Measurements from ENCODE around the gene GPR68. TPM values are rescaled to one million over a fixed set of nuclear protein-coding genes. Genes with fewer than 3 reads are reported as not detected.

GPR68 gene
- polyA plus RNA-seq, 1 experiment, result 0.45 TPM

- Histone ChIP-seq H3K27me3 (ENCODE audit: control insufficient read depth, insufficient read depth, low read length) (no peaks in the 10 kb centered on the region), H3K4me3 (ENCODE audit: low read depth, low read length) (no peak overlapping the region), H3K36me3 (ENCODE audit: control insufficient read depth, insufficient read depth, low read length) (no peaks in the 10 kb centered on the region)
- ChIA-PET POLR2A (no interaction called here), CTCF (interaction anchor here (0.8 to 16.7 kb wide), 5 partner anchors 9 to 388 kb away, joined by 3 to 344 read pairs (median 3); no protein-coding TSS in a partner anchor)
- no peak for TF ChIP-seq CTCF (IDR thresholded peaks at IDR 0.05; ENCODE audit: insufficient read depth, low read depth, low read length)
- DNase-seq (ENCODE audit: low read depth), result no peak
These were observed 46.5 kb upstream of the GPR68 start for GRCh38 chr14:91290986-91291385.

DNA sequence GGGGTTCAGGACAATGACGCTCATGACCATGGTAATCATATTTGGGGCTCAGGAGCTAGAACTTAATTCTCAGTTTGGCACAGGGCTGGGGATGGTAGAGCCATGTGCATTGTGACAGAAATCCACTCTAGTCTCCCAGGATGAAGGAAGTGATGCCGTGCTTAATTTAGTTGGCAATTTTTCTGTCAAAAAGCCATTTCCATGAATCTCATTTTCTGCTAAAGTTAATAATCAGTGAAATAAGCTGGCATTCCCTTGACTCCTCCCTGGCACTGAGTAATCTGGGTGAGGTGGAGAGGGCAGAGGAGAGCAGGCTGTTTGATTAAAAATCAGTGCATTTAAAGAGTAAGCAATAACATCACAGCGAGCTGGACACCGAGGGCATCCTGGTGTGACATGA lies 45.0 kb upstream of the GPR68 start:
- TF ChIP-seq CTCF (IDR thresholded peaks at IDR 0.05; ENCODE audit: insufficient read depth, low read depth, low read length), result no peak
- CTCF ChIA-PET, result interaction anchor here (0.6 to 16.7 kb wide), 5 partner anchors 33 to 387 kb away, joined by 3 to 344 read pairs (median 3); no protein-coding TSS in a partner anchor
- POLR2A ChIA-PET, result no interaction called here

DNA sequence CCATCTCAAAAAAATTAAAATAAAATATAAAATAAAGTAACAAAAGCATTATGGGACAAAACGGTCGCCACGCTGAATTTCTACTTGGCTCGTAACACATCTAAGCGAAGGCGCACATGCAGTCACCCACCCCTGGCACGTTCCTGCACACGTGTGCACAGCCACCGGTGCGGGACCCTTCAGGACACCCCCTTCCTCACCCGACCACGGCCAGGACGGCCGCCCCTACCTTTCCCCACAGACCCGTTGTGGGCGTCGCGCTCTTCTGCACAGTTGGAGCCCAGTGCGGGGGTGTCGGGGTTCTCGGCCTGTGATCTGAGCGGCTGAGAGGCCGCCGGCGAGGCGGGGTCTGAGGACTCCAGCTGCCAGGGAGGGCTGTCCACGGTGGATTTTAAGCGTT lies 44.4 kb upstream of the GPR68 start:
- CTCF ChIA-PET, result interaction anchor here (0.9 to 16.7 kb wide), 3 partner anchors 34 to 387 kb away, joined by 3 to 344 read pairs (median 33); no protein-coding TSS in a partner anchor
- no peak for DNase-seq (ENCODE audit: low read depth)
- TF ChIP-seq CTCF (IDR thresholded peaks at IDR 0.05; ENCODE audit: insufficient read depth, low read depth, low read length), result no peak

More for the DNA sequence above, 45.0 kb upstream of the GPR68 start:
- DNase-seq (ENCODE audit: low read depth), result no peak
- Histone ChIP-seq H3K4me3 (ENCODE audit: low read depth, low read length) (no peak overlapping the region), H3K27me3 (ENCODE audit: control insufficient read depth, insufficient read depth, low read length) (no peaks in the 10 kb centered on the region), H3K36me3 (ENCODE audit: control insufficient read depth, insufficient read depth, low read length) (no peaks in the 10 kb centered on the region)

DNA sequence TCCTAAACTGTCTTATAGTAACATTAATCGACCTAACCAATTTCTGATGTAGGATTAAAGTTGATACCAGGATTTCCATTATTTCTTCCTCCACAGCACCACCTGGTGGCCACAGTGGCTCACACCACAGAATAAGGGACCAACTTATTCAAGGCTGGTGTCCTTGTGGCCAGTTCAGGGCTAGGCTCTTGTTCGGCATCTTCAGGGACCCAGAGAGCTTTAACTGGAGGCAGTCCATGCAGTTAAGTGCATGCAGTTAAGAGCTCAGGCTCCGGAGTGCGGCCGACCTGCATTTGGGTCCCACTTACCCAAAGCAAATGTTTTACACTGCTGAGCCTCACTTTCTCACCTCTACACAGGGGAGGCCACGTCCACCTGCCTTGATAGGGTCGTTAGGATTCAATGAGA lies 42.0 kb upstream of the GPR68 start:
- CTCF ChIA-PET, result interaction anchor here (0.6 to 16.7 kb wide), 12 partner anchors 9 to 587 kb away, joined by 3 to 344 read pairs (median 4); no protein-coding TSS in a partner anchor
- POLR2A ChIA-PET, result no interaction called here
- H3K27me3 ChIP-seq (ENCODE audit: control insufficient read depth, insufficient read depth, low read length), result no peaks in the 10 kb centered on the region
- H3K4me3 ChIP-seq (ENCODE audit: low read depth, low read length), result no peak overlapping the region
- peak; percentile 85 for TF ChIP-seq CTCF (IDR thresholded peaks at IDR 0.05; ENCODE audit: insufficient read depth, low read depth, low read length)
- no peaks in the 10 kb centered on the region for H3K36me3 ChIP-seq (ENCODE audit: control insufficient read depth, insufficient read depth, low read length)
- DNase-seq (ENCODE audit: low read depth), result no peak

More for the DNA sequence above, 44.4 kb upstream of the GPR68 start:
- H3K36me3 ChIP-seq (ENCODE audit: control insufficient read depth, insufficient read depth, low read length), result no peaks in the 10 kb centered on the region
- no peak overlapping the region for H3K4me3 ChIP-seq (ENCODE audit: low read depth, low read length)
- POLR2A ChIA-PET, result no interaction called here
- H3K27me3 ChIP-seq (ENCODE audit: control insufficient read depth, insufficient read depth, low read length), result no peaks in the 10 kb centered on the region

GRCh38 chr14:91284791-91285548 lies 40.5 kb upstream of the GPR68 start:
- ChIA-PET CTCF (interaction anchor here (0.8 to 16.7 kb wide), 7 partner anchors 8 to 383 kb away, joined by 3 to 344 read pairs (median 6); no protein-coding TSS in a partner anchor), POLR2A (no interaction called here)
- no peak for DNase-seq (ENCODE audit: low read depth)
- H3K4me3 ChIP-seq (ENCODE audit: low read depth, low read length), result no peak overlapping the region
- no peaks in the 10 kb centered on the region for H3K36me3 ChIP-seq (ENCODE audit: control insufficient read depth, insufficient read depth, low read length)
- no peaks in the 10 kb centered on the region for H3K27me3 ChIP-seq (ENCODE audit: control insufficient read depth, insufficient read depth, low read length)
- no peak for TF ChIP-seq CTCF (IDR thresholded peaks at IDR 0.05; ENCODE audit: insufficient read depth, low read depth, low read length)

Measured in BJ (cell line).